Stimulated activated naive CD8-positive, alpha-beta T cell treated with anti-CD3 and anti-CD28 coated beads, Interleukin-15, Interleukin-2, amounts not matched to agents 100 ng/mL and 50 ng/mL, for 24 hours (primary cell): ENCODE results near the gene LRRC8A.
"Not testable (repeated sequence)": the region's sequence is repeated elsewhere in the genome, so short reads cannot be mapped to it uniquely, and the experiment has no call there.

Source experiments
- H3K27ac Mint-ChIP-seq: one replicate; pipeline ENCODE4 v1.8.0; 2021; ENCODE audit warnings: mild to moderate bottlenecking, mixed read lengths
- H3K27me3 Mint-ChIP-seq: one replicate; pipeline ENCODE4 v1.8.0; 2021; ENCODE audit warnings: mixed read lengths
- H3K36me3 Mint-ChIP-seq: one replicate; pipeline ENCODE4 v1.8.0; 2021; ENCODE audit warnings: low read depth, mixed read lengths
- H3K4me1 Mint-ChIP-seq: one replicate; pipeline ENCODE4 v1.8.0; 2021; ENCODE audit warnings: low read depth, mixed read lengths
- H3K4me3 Mint-ChIP-seq: one replicate; pipeline ENCODE4 v1.8.0; 2021; ENCODE audit warnings: mild to moderate bottlenecking, mixed read lengths
- H3K9me3 Mint-ChIP-seq: one replicate; pipeline ENCODE4 v1.8.0; 2021; ENCODE audit warnings: mixed read lengths

LRRC8A gene

GRCh38 chr9:128852646-128853045, 29.3 kb upstream of the LRRC8A start:
- not testable (repeated sequence) for H3K27me3 Mint-ChIP-seq, H3K4me3 Mint-ChIP-seq, H3K4me1 Mint-ChIP-seq, H3K27ac Mint-ChIP-seq
- peaks cover 34% of the 10 kb centered on the region for H3K36me3 Mint-ChIP-seq
- H3K9me3 Mint-ChIP-seq = peaks cover 19% of the 10 kb centered on the region

GRCh38 chr9:128854454-128854853, 27.5 kb upstream of the LRRC8A start:
- H3K4me1 Mint-ChIP-seq, H3K4me3 Mint-ChIP-seq, H3K27me3 Mint-ChIP-seq, H3K27ac Mint-ChIP-seq: not testable (repeated sequence)
- H3K9me3 Mint-ChIP-seq = peaks cover 19% of the 10 kb centered on the region
- H3K36me3 Mint-ChIP-seq = peaks cover 27% of the 10 kb centered on the region

DNA sequence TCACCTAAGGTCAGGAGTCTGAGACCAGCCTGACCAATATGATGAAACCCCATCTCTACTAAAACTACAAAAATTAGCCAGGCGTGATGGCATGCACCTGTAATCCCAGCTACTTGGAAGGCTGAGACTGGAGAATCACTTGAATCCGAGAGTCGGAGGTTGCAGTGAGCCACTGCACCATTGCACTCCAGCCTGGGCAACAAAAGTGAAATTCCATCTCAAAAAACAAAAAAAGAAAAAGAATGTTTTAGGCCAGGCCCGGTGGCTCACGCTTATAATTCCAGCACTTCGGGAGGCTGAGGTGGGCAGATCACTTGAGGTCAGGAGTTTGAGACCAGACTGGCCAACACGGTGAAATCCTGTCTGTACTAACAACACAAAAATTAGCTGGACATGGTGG, 23.5 kb upstream of the LRRC8A start:
- H3K4me1 Mint-ChIP-seq, H3K9me3 Mint-ChIP-seq, H3K4me3 Mint-ChIP-seq, H3K36me3 Mint-ChIP-seq, H3K27me3 Mint-ChIP-seq, H3K27ac Mint-ChIP-seq: not testable (repeated sequence)

DNA sequence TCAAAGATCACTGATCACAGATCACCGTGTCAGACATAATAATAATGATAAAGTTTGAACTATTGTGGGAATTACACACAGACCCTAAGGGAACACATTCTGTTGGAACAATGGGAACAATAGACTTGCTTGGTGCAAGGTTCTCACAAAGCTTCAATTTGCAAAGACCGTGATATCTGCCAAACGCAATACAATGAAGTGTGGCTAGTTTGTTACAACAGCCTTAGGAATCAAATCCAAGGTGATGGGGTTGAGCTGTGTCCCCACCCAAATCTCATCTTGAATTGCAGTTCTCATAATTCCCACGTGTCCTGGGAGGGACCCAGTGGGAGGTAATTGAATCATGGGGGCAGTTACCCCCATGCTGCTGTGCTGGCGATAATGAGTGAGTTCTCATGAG, 21.0 kb upstream of the LRRC8A start:
- Mint-ChIP-seq H3K4me1 (peaks cover 5% of the 10 kb centered on the region), H3K4me3 (no peak overlapping the region), H3K27ac (no peak overlapping the region), H3K27me3 (no peaks in the 10 kb centered on the region), H3K36me3 (no peaks in the 10 kb centered on the region), H3K9me3 (no peaks in the 10 kb centered on the region)

- Mint-ChIP-seq H3K4me1 (peaks cover 5% of the 10 kb centered on the region), H3K36me3 (no peaks in the 10 kb centered on the region), H3K27me3 (no peaks in the 10 kb centered on the region), H3K9me3 (no peaks in the 10 kb centered on the region), H3K27ac (no peak overlapping the region), H3K4me3 (no peak overlapping the region)
Observed at GRCh38 chr9:128861501-128861900, 20.4 kb upstream of the LRRC8A start.

- Mint-ChIP-seq H3K27ac (no peak overlapping the region), H3K4me3 (no peak overlapping the region), H3K9me3 (no peaks in the 10 kb centered on the region), H3K27me3 (no peaks in the 10 kb centered on the region), H3K4me1 (peaks cover 5% of the 10 kb centered on the region), H3K36me3 (no peaks in the 10 kb centered on the region)
Observed at GRCh38 chr9:128862401-128862851, 19.5 kb upstream of the LRRC8A start.

GRCh38 chr9:128863647-128864046, 18.3 kb upstream of the LRRC8A start:
- no peak overlapping the region for H3K27ac Mint-ChIP-seq
- no peaks in the 10 kb centered on the region for H3K27me3 Mint-ChIP-seq
- no peaks in the 10 kb centered on the region for H3K36me3 Mint-ChIP-seq
- H3K4me3 Mint-ChIP-seq = no peak overlapping the region
- H3K4me1 Mint-ChIP-seq = peaks cover 5% of the 10 kb centered on the region
- no peaks in the 10 kb centered on the region for H3K9me3 Mint-ChIP-seq

- Mint-ChIP-seq H3K27me3 (no peaks in the 10 kb centered on the region), H3K27ac (no peak overlapping the region), H3K36me3 (peaks cover 9% of the 10 kb centered on the region), H3K9me3 (no peaks in the 10 kb centered on the region), H3K4me3 (no peak overlapping the region), H3K4me1 (peaks cover 8% of the 10 kb centered on the region)
Observed at GRCh38 chr9:128870128-128870940, 11.6 kb upstream of the LRRC8A start.

GRCh38 chr9:128870941-128871265, 11.0 kb upstream of the LRRC8A start:
- not testable (repeated sequence) for H3K36me3 Mint-ChIP-seq, H3K9me3 Mint-ChIP-seq, H3K4me3 Mint-ChIP-seq, H3K27me3 Mint-ChIP-seq, H3K4me1 Mint-ChIP-seq, H3K27ac Mint-ChIP-seq

- no peak overlapping the region for H3K4me3 Mint-ChIP-seq
- H3K27me3 Mint-ChIP-seq = no peaks in the 10 kb centered on the region
- H3K9me3 Mint-ChIP-seq = no peaks in the 10 kb centered on the region
- H3K27ac Mint-ChIP-seq = no peak overlapping the region
- no peaks in the 10 kb centered on the region for H3K36me3 Mint-ChIP-seq
- H3K4me1 Mint-ChIP-seq = peaks cover 17% of the 10 kb centered on the region
Observed at GRCh38 chr9:128877852-128878251, 4.1 kb upstream of the LRRC8A start.

DNA sequence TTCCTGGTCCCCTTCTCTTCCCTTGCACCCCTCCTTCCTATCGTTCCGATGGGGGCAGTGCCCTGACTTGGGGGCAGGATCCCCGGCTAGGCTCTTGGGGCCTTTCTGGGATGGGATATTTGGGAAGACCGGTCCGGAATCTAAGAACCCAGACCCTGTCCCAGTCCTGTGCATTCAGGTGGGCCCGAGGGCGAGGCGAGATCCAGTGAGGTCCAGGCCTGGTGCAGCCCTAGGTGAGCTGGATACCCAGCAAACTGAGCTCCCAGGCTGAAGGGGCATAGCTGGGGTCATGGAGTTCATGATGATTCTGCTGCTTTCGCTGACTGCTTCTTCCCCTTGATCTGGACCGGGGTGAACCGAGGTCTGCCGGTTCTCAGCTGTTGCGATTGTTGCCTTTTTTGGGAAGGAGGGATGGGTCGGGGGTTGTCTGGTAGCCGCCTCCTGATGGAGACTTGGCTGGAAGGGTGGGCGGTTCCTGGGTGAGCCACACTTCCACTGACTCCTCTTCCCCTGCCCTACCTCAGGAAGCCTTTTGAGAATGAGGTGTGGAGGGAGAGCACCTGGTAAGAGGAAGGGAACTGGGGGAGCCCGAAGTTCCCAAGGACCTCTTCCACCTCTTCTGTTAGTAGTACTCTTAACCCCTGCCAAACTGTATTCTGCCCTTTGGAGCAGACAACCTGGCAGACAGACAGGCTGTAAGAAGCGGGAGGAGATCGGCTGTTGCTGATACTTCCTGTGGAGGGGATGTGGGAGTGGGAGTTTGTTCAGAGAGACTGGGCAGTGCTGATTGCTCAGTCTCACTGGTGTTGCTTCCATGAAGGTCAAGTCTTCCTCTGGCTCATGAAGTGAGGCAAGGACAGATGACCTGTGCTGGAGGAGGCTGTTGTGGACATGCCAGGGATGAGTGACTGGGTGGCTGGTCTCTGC, 1.0 kb downstream of the LRRC8A start:
- H3K4me3 Mint-ChIP-seq = peak overlapping the region; percentile 93
- H3K27ac Mint-ChIP-seq = peak overlapping the region; percentile 94
- H3K4me1 Mint-ChIP-seq = peaks cover 43% of the 10 kb centered on the region

DNA sequence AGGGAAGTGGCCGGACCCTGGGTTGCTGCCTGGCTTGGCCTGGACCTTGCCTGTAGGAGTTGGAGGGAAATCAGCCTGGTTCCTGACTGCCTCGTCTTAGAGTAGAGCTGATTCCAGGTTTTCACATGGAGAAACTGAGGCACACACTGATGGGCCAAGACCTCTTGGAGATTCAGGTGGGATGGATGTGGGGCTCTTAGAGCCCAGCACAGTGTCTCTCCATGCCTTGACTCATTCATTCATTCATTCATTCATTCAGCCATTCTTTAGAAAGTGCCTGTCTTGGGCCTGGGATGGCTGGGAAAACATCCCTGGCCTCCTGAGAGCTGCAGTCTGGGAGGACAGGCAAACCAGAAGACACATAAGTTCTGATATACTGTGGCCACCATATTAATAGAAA, 2.2 kb downstream of the LRRC8A start:
- peak overlapping the region; percentile 70 for H3K27ac Mint-ChIP-seq
- peaks cover 43% of the 10 kb centered on the region for H3K4me1 Mint-ChIP-seq
- peak overlapping the region; percentile 93 for H3K4me3 Mint-ChIP-seq
- no peaks in the 10 kb centered on the region for H3K9me3 Mint-ChIP-seq
- H3K36me3 Mint-ChIP-seq = peaks cover 22% of the 10 kb centered on the region
- no peaks in the 10 kb centered on the region for H3K27me3 Mint-ChIP-seq

More for the DNA sequence above, 1.0 kb downstream of the LRRC8A start:
- Mint-ChIP-seq H3K36me3 (peaks cover 10% of the 10 kb centered on the region), H3K9me3 (no peaks in the 10 kb centered on the region), H3K27me3 (no peaks in the 10 kb centered on the region)

DNA sequence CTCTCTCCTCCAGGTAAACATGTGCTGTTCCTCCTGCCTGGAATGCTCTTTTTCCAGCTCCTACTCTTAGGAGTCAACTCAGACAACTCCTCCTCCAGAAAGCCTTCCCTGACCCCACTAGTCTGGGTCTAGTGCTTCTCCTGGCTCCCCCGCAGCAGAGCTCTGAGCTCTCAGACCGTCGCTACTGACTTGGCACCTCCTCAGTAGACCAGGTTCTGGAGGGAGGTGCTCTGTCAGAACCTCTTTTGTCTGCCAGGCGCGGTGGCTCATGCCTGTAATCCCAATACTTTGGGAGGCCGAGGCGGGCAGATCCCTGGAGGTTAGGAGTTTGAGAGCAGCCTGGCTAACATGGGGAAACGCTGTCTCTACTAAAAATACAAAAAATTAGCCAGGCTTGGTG, 3.4 kb downstream of the LRRC8A start:
- no peaks in the 10 kb centered on the region for H3K9me3 Mint-ChIP-seq
- no peaks in the 10 kb centered on the region for H3K27me3 Mint-ChIP-seq
- peaks cover 39% of the 10 kb centered on the region for H3K4me1 Mint-ChIP-seq
- peak overlapping the region; percentile 4 for H3K27ac Mint-ChIP-seq
- peaks cover 23% of the 10 kb centered on the region for H3K36me3 Mint-ChIP-seq
- no peak overlapping the region for H3K4me3 Mint-ChIP-seq

- Mint-ChIP-seq H3K36me3 (peaks cover 23% of the 10 kb centered on the region), H3K4me3 (no peak overlapping the region), H3K27me3 (no peaks in the 10 kb centered on the region), H3K27ac (no peak overlapping the region), H3K9me3 (no peaks in the 10 kb centered on the region), H3K4me1 (peaks cover 36% of the 10 kb centered on the region)
Observed at GRCh38 chr9:128885798-128886197, 3.9 kb downstream of the LRRC8A start.

GRCh38 chr9:128886211-128886891, 4.4 kb downstream of the LRRC8A start:
- peaks cover 23% of the 10 kb centered on the region for H3K36me3 Mint-ChIP-seq

More at GRCh38 chr9:128886211-128886891, 4.4 kb downstream of the LRRC8A start:
- H3K4me3 Mint-ChIP-seq = no peak overlapping the region
- H3K27me3 Mint-ChIP-seq = no peaks in the 10 kb centered on the region
- H3K9me3 Mint-ChIP-seq = no peaks in the 10 kb centered on the region
- H3K27ac Mint-ChIP-seq = no peak overlapping the region
- peaks cover 35% of the 10 kb centered on the region for H3K4me1 Mint-ChIP-seq
